GM15510 (cell line): ENCODE results near the gene ARHGEF10L.

Experiments used
- POLR2A ChIP-seq: IDR thresholded peaks from 3 replicates; pipeline ENCODE4 v1.6.1; 2011; ENCODE audit warnings: borderline replicate concordance; ENCODE audit not compliant: insufficient read length; ENCODE audit errors: extremely low read depth

Gene ARHGEF10L

DNA sequence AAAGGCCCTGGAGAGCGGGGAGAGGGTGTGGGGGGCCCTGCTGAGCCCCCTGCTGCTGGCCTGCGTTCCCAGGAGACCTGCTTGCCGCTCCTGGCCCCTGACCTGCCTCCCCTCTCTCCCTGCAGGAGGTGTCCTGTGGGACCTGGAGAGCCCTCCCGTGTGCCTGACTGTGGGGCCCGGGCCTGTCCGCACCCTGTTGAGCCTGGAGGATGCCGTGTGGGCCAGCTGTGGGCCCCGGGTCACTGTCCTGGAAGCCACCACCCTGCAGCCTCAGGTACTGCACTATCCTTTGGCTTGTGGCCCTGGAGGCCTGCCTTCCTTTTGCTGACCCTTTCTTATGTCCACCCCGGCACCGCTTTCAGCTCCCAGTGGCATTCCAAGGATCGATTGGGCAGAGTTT is 124.8 kb downstream of the ARHGEF10L start:
- no peak for TF ChIP-seq POLR2A

DNA sequence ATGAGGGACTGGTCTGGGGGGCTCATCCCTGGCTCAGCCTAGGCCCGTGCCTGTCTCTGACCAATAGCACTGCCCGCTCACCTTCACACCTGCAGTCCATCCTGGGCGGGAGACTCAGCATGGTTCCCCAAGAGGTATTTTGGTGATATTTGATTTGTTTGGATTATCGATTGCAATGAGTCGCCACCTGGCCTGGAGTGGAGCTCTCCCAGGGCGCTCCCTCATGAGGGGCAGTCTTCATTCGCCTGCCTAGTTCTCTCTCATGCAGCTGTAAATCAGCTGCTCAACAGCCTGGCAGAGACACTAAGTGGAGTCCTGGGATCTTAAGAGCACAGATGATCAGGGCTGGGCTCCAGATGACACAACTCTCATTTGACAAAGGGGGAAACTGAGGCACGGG is 125.6 kb downstream of the ARHGEF10L start:
- TF ChIP-seq POLR2A, result no peak

DNA sequence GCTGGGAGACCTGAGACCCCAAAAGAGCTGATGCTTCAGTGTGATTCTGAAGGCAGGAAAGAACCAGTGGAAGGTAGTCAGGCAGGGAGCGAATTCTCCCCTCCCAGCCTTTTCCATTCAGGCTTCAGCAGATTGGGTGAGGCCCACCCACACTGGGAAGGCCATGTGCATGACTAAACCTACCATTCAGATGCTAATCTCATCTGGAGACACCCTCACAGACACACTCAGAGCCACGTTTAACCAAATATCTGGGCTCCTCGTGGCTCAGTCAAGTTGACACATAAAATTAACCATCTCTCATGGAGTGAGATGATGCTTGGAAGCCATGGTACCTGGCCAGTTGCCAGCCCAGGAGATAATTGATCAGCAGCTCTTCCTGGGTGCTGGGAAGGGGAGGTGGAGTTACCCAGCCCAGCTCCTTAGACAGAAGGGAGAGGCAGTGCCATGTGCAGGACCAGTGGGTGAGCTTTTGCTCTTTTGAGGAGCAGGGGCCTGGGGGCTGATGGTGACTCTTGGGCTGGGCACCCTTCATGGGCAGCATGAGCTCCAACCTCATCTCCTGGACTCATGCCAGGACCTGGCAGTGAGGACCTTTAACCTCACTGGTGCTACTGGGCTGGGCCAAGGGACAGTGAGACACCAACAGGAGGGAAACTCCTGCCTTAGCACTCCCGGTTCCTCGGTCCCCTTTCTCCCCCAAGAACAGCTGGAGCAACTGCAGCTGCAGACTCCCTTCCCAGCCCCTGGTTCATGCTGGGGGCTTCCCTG is 126.6 kb downstream of the ARHGEF10L start:
- no peak for TF ChIP-seq POLR2A

DNA sequence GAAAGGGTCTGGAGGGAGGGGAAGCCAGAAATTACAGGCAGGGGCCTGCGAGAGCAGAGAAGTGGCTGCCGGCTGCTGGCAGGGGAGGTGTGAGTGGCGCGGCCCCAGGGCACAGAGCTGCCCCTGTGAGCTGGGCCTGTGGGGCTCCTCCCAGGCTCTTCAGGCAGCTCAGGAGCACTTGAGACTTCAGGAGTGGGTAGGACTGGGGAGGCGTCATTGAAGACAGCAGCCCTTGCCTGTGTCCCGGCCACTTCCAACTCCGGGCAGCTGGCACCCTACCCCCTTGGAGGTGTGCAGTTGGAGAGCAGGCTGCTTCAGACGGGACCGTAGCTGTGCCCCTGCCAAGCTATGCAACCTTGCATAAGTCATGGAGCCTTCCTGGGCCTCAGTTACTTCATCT is 128.1 kb downstream of the ARHGEF10L start:
- no peak for TF ChIP-seq POLR2A

DNA sequence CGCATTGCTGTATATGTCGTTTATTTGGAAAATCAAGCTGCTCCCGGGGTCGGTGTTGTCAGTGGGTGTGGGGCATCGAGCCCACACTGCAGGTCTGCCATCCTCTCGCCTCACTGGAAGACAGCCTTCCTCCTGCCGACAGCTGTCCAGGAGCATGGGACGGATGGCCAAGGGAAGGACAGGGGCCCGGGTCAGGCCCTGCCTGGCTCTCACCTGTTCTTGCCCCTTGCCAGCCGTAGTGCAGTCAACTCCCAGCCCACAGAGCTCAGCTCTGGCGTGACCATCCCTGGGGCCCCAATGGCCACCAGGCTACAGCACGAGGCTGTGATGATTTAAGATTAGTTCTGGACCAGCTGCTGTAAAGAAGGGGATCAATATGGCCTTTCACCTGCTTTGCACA is 128.7 kb downstream of the ARHGEF10L start:
- no peak for TF ChIP-seq POLR2A

DNA sequence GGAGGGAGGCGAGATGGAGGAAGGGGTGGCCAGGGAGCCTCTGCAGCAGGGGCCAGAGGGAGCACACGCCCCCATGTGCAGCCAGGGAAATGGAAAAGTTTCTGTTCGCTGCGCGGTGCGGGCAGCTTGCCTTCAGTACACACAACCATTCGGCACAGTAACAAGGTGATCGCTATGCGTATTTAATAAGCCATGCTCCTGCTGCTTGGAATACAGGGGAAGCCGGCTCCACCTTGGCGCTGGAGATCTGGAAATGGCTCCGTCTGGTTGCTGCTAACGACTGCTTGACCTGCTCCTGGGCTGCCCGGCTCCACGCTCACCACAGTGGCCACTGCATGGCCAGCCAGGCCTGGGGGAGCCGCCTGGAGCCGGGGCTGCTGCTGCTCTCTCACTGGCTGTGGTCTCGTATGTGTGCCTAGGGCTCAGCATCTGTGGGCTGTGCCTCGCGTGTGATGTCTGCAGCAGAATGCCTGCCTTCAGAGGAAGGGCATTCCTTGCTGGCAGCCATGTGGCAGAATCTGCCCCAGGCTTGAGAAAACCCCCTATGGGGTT is 129.2 kb downstream of the ARHGEF10L start:
- TF ChIP-seq POLR2A, result no peak

DNA sequence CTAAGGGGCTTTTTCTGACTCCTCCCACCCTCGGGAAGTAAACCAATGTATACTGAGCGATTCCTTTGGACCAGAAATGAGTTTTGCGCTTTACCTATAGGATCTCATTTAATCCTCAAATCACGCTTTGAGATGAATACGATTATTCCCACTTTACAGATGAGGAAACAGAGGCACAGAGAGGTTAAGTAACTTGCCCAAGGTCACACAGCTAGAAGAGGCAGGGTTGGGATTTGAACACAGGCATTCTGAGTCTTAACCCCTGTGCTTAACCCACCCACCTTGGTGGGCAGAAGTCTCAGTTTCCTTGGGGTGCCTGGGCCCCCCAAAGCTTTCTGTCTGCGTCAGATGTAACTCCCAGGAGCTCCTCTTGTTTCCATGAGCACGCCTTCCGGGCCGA is 129.8 kb downstream of the ARHGEF10L start:
- no peak for TF ChIP-seq POLR2A

DNA sequence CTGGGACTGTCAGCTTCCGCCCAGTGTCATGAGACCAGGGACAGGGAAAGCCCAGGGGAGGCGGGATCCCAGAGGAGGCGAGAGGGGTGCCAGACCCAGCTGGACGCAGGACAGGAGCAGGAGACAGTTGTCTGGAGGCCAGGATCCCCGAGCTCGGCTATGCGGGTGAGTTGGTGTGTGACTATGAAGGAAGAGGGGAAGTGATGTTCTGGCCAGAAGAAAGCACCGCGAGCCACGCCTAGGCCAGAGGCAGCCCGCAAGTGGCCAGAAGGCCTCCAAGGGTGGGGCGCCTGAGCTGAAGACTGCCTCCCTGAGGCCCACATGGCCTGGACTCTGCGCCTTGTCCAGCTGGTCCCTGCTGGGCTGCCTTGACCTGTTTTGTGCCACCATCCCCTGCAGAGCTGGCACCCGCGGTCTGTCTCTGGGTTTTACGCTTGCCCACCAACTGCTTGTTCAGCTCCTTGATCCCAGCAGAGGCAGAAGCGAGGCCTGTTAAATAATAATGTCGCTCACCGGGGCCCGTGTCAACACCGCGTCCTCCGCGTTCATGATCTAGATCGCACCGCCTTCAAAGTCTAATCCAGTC is 130.5 kb downstream of the ARHGEF10L start:
- TF ChIP-seq POLR2A, result no peak

DNA sequence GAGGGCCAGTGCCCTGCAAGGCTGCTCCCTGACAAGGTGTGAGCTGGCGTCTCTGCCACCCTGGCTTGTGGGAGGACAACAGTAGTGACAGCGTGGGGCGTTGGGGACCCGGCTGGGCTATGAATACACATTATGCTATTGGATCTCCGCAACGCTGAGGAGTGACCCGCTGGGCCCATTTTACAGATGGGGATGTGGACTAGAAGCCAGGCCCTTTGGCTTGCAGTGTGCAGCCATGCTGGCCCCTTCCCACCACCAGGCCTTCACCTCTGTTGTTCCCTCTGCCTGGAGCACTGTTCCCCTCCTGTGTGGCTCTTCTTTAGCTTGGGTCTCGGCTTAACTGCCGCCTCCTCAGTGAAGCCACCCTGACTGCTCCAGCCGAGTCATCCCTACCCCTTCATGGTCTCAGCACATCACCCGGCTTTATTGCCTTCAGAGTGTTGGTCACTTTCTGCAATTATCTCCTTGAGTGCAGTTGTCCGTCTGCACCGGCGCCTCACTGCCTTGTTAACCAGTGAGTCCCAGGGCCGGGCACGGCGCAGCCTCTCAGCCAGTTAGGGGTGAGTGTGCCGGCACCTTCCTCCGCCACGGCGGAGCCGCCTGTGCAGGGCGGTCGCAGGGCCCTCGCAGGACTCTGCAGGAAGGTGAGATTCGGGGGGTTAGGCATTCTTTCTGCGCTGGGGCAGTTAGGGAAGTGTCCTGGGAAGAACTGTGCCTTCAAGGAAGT is 131.3 kb downstream of the ARHGEF10L start:
- TF ChIP-seq POLR2A, result no peak

DNA sequence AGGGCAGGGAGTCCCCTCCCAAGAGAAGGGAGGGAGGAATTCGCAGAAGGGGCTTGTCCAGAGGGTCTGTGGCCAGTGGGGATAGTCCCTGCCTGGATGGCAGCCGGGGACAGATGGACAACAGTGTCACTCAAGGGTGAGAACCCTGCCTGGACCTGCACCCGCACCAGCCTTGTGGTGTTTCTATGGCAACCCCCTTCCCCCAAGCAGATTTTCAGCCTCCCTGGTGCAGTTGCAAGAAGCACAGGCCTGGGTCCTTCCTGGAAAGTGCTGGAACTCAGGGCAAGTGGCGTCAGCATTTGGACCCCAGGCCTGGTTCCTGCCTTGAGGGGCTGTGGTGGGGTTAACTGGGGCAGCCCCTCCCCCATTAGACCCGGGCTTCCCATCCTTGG is 131.8 kb downstream of the ARHGEF10L start:
- no peak for TF ChIP-seq POLR2A

DNA sequence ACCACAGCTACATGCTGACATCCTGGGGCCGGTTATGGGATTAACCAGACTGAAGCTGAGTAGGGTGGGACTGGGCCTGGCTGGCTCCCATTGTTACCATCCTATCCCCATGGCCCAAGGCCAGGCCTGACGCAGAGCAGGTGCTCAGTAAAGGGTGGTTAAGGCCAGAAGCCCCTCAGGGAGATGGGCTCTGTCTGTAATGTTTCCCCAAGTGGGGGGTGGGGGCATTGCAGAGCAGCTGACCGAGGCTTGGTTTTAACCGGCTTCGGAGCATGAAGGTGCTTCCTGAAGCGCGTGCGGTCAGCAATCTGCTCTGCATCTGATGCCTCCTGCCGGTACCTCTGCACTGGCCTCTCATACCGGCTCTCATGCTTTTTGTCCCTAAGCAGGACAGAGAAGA is 132.2 kb downstream of the ARHGEF10L start:
- no peak for TF ChIP-seq POLR2A

DNA sequence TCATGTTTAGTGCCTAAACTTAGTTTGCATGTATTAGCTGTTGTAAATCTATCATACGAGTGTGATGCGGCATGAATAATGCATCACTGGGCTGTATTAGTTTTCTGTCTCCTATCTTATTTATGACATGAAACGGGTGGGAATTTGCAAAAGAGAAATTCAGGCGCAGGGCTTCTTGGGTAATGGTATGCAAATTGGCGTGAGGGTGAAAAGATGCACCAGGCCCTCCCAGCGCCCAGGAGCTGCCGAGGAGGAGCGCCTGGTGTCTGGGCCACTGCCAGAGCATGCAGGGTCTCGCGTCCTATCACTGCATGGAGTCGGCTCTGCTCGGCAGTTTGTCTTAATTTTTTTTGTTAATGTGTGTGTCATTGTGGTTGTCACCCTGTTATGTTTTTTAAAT is 132.7 kb downstream of the ARHGEF10L start:
- TF ChIP-seq POLR2A, result no peak

DNA sequence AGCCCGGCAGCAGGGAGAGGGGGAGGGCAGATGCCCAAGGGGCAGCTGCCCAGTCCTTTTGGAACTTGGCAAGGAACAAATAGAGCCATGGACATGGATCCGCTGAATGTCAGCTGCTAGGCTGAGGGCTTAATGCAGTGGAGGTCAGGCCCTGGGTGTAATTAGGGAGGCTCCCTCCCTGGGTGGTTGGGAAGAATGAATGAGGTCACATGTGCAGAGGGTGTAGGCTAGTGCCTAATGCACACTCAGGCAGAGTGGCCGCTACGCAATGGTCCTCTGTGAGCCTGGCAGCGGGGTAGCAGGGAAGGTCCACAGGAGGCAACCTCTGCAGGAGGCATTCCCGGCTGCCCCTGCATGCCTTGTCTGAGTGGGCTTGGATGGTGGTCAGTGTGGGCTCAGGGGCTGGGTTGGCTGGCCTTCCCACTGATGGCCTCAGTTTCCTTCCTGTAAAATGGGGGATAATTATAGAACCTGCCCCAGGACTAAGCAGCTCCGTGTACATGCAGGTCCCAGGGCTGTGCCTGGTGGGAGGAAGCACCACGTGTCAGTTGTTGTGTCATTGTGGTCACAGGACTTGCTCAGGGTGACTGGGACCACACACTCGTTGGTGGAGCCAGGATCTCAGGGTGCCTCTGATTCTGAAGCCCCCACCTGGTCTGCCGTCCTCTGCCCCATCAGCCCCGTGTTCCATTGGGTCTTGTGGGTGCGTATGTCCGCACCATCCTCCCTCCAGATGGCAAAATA is 134.0 kb downstream of the ARHGEF10L start:
- no peak for TF ChIP-seq POLR2A

DNA sequence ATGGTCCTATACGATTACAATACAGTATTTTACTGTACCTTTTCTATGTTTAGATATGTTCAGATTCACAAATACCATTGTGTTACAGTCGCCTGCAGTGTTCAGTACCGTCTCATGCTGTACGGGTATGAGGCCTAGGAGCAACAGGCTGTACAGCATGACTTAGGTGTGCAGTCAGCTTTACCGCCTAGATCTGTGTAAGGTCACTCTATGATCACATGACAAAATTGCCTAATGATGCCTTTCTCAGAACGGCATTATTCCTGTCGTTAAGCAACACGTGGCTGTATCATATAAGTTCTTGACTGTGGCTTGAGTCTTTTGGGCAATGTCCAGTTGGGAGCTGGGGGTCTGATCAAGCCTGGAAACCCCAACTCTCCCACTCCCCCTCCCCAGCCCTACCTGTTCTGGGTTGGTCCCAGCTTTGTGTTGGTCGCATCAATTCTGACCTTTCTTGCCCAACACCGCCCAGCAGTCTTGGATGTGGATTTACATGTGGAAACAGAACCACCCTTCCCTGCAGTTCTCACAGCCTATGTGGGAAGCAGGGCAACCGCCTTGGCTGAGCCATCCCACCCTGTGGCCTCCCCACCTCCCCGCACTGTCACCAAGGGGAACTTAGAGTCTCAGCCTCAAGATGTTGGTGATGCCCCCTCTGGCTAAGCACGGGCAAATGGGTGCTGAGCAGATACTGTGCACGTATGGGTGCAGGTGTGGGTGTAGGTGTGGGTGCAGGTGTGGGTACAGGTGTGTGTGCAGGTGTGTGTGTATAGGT is 135.4 kb downstream of the ARHGEF10L start:
- no peak for TF ChIP-seq POLR2A
